H9 (cell line): Measurements from ENCODE around the gene EDIL3. TPM values are rescaled to one million over a fixed set of nuclear protein-coding genes. Genes with fewer than 3 reads are reported as not detected.

Source experiments
- DNase-seq: peaks from one replicate; pipeline ENCODE4 v3.0.0-alpha.2; 2017
- H2AFZ ChIP-seq: one replicate; pipeline ENCODE4 v1.6.1; 2013; ENCODE audit warnings: mild to moderate bottlenecking, low read length, control low read depth, moderate library complexity
- H2AK5ac ChIP-seq: 2 replicates; pipeline ENCODE4 v1.6.1; 2013; ENCODE audit warnings: low read length, control low read depth, mixed read lengths; ENCODE audit not compliant: insufficient read length
- H2BK120ac ChIP-seq: one replicate; pipeline ENCODE4 v1.6.1; 2013; ENCODE audit warnings: low read depth, mild to moderate bottlenecking, low read length, control low read depth, inconsistent platforms; ENCODE audit not compliant: poor library complexity, severe bottlenecking
- H2BK12ac ChIP-seq: 2 replicates; pipeline ENCODE4 v1.6.1; 2013; ENCODE audit warnings: low read length, control low read depth, mixed read lengths, low read depth; ENCODE audit not compliant: insufficient read length
- H2BK15ac ChIP-seq: 2 replicates; pipeline ENCODE4 v1.6.1; 2013; ENCODE audit warnings: low read depth, low read length, control low read depth
- H2BK20ac ChIP-seq: one replicate; pipeline ENCODE4 v1.6.1; 2013; ENCODE audit warnings: low read depth, mild to moderate bottlenecking, low read length, control low read depth, inconsistent platforms; ENCODE audit not compliant: poor library complexity, severe bottlenecking
- H2BK5ac ChIP-seq: 2 replicates; pipeline ENCODE4 v1.6.1; 2013; ENCODE audit warnings: low read length, control low read depth, mixed read lengths; ENCODE audit not compliant: insufficient read length
- H3K14ac ChIP-seq: 2 replicates; pipeline ENCODE4 v1.6.1; 2013; ENCODE audit warnings: low read length, control low read depth; ENCODE audit not compliant: insufficient read depth
- H3K18ac ChIP-seq: 2 replicates; pipeline ENCODE4 v1.6.1; 2013; ENCODE audit warnings: low read depth, mild to moderate bottlenecking, mixed read lengths, low read length, control low read depth; ENCODE audit not compliant: insufficient read length
- H3K23ac ChIP-seq: 2 replicates; pipeline ENCODE4 v1.6.1; 2013; ENCODE audit warnings: low read length, control low read depth, mixed read lengths, low read depth; ENCODE audit not compliant: insufficient read length
- H3K23me2 ChIP-seq: 2 replicates; pipeline ENCODE4 v1.6.1; 2013; ENCODE audit warnings: low read depth, mild to moderate bottlenecking, mixed read lengths, low read length, control low read depth; ENCODE audit not compliant: insufficient read length, poor library complexity, severe bottlenecking
- H3K27ac ChIP-seq: 2 replicates; pipeline ENCODE4 v1.5.1; 2013; ENCODE audit warnings: low read length, control low read depth, mixed read lengths, low read depth; ENCODE audit not compliant: insufficient read length
- H3K27me3 ChIP-seq: 2 replicates; pipeline ENCODE4 v1.6.1; 2013; ENCODE audit warnings: low read length, control low read depth, inconsistent platforms; ENCODE audit not compliant: insufficient read depth
- H3K4ac ChIP-seq: 2 replicates; pipeline ENCODE4 v1.6.1; 2013; ENCODE audit warnings: low read depth, mild to moderate bottlenecking, control low read depth, inconsistent platforms, low read length, moderate library complexity
- H3K4me1 ChIP-seq: 2 replicates; pipeline ENCODE4 v1.6.1; 2013; ENCODE audit warnings: low read length, control low read depth, inconsistent platforms; ENCODE audit not compliant: insufficient read depth
- H3K4me2 ChIP-seq: 2 replicates; pipeline ENCODE4 v1.6.1; 2013; ENCODE audit warnings: low read length, control low read depth, mixed read lengths; ENCODE audit not compliant: insufficient read length, insufficient read depth
- H3K56ac ChIP-seq: 2 replicates; pipeline ENCODE4 v1.6.1; 2013; ENCODE audit warnings: low read depth, mild to moderate bottlenecking, mixed read lengths, low read length, control low read depth; ENCODE audit not compliant: insufficient read length
- H3K79me1 ChIP-seq: 2 replicates; pipeline ENCODE4 v1.6.1; 2013; ENCODE audit warnings: low read depth, mild to moderate bottlenecking, moderate library complexity, low read length, control low read depth, inconsistent platforms; ENCODE audit not compliant: insufficient read depth, poor library complexity, severe bottlenecking
- H3K79me2 ChIP-seq: 2 replicates; pipeline ENCODE4 v1.6.1; 2013; ENCODE audit warnings: low read length, control low read depth, inconsistent platforms; ENCODE audit not compliant: insufficient read depth
- H3K9ac ChIP-seq: 2 replicates; pipeline ENCODE4 v1.6.1; 2013; ENCODE audit warnings: low read length, control low read depth, mixed read lengths; ENCODE audit not compliant: insufficient read length; ENCODE audit errors: extremely low read depth
- H3K9me3 ChIP-seq: one replicate; pipeline ENCODE4 v1.6.1; 2013; ENCODE audit warnings: low read depth, low read length, inconsistent platforms; ENCODE audit not compliant: control insufficient read depth
- H3T11ph ChIP-seq: one replicate; pipeline ENCODE4 v1.6.1; 2013; ENCODE audit warnings: mild to moderate bottlenecking, low read length, control low read depth, inconsistent platforms
- H4K20me1 ChIP-seq: one replicate; pipeline ENCODE4 v1.6.1; 2013; ENCODE audit not compliant: control insufficient read depth, insufficient read length, insufficient read depth
- H4K5ac ChIP-seq: 2 replicates; pipeline ENCODE4 v1.6.1; 2013; ENCODE audit warnings: low read depth, mild to moderate bottlenecking, mixed read lengths, low read length, control low read depth; ENCODE audit not compliant: insufficient read length
- H4K8ac ChIP-seq: replicated peaks from 2 replicates; pipeline ENCODE4 v1.6.1; 2013; ENCODE audit warnings: low read length, control low read depth, mixed read lengths, low read depth; ENCODE audit not compliant: insufficient read length
- H4K91ac ChIP-seq: 2 replicates; pipeline ENCODE4 v1.6.1; 2013; ENCODE audit warnings: low read depth, mild to moderate bottlenecking, moderate library complexity, mixed read lengths, low read length, control low read depth; ENCODE audit not compliant: insufficient read length
- H3K27ac Mint-ChIP-seq, 3 experiments: 2 replicates in 2 of 3; 3 replicates in 1 of 3; pipeline ENCODE4 v1.8.0; 2020 to 2021; ENCODE audit warnings: mixed read lengths in 3 of 3, mild to moderate bottlenecking in 1 of 3, moderate library complexity in 1 of 3
- H3K27me3 Mint-ChIP-seq: 2 replicates; pipeline ENCODE4 v1.8.0; 2021; ENCODE audit warnings: low read depth, mild to moderate bottlenecking, moderate library complexity, mixed read lengths
- H3K36me3 Mint-ChIP-seq, 3 experiments: 2 replicates in 2 of 3; 3 replicates in 1 of 3; pipeline ENCODE4 v1.8.0; 2020 to 2021; ENCODE audit warnings: low read depth in 3 of 3, mixed read lengths in 3 of 3; ENCODE audit not compliant: insufficient read depth in 1 of 3
- H3K4me1 Mint-ChIP-seq, 2 experiments: 2 replicates each; pipeline ENCODE4 v1.8.0; 2020; ENCODE audit warnings: mixed read lengths in 2 of 2
- H3K4me3 Mint-ChIP-seq, 2 experiments: 2 replicates in 1 of 2; 3 replicates in 1 of 2; pipeline ENCODE4 v1.8.0; 2020 to 2021; ENCODE audit warnings: mild to moderate bottlenecking in 2 of 2, mixed read lengths in 2 of 2, moderate library complexity in 1 of 2
- H3K9me3 Mint-ChIP-seq, 2 experiments: 2 replicates in 1 of 2; 3 replicates in 1 of 2; pipeline ENCODE4 v1.8.0; 2020; ENCODE audit warnings: mild to moderate bottlenecking in 2 of 2, mixed read lengths in 2 of 2, moderate library complexity in 1 of 2
- CTCF ChIP-seq: fragments of 200-600 bp; sonication (generic); conservative IDR thresholded peaks from 3 replicates; pipeline ENCODE4 v1.8.0; 2021; ENCODE audit warnings: antibody characterized with exemption, mild to moderate bottlenecking
- total RNA-seq: library from RNA; stranded (reverse); gene quantifications from 2 replicates; pipeline ENCODE4 v1.2.1, GENCODE V29; 2021

Gene EDIL3
- total RNA-seq, 1 experiment from 2014 or later: 61.9 TPM

- Histone ChIP-seq H2BK120ac (no peak overlapping the region), H3K4me1 (no peaks in the 10 kb centered on the region), H3K27me3 (no peaks in the 10 kb centered on the region), H2BK15ac (no peak overlapping the region), H2BK20ac (no peak overlapping the region), H2BK12ac (no peak overlapping the region), H4K5ac (no peak overlapping the region), H3K4me2 (no peak overlapping the region), H2BK5ac (no peak overlapping the region), H4K91ac (no peak overlapping the region), H2AFZ (no peak overlapping the region), H3K4ac (no peak overlapping the region), H3K18ac (no peak overlapping the region), H3K14ac (no peak overlapping the region), H3K27ac (no peak overlapping the region), H3K9ac (no peak overlapping the region), H4K20me1 (no peaks in the 10 kb centered on the region), H3K56ac (no peak overlapping the region), H3K9me3 (no peaks in the 10 kb centered on the region), H3K23ac (no peak overlapping the region), H2AK5ac (no peak overlapping the region), H4K8ac (no peak overlapping the region), H3T11ph (no peak overlapping the region), H3K79me1 (no peaks in the 10 kb centered on the region), H3K79me2 (no peaks in the 10 kb centered on the region), H3K23me2 (no peaks in the 10 kb centered on the region)
- H3K36me3 Mint-ChIP-seq: peaks cover 9 to 18% (median 9%) of the 10 kb centered on the region in 3 experiments
- DNase-seq: no peak
- peaks cover 7 to 15% of the 10 kb centered on the region in 2 experiments for H3K4me1 Mint-ChIP-seq
- no peak overlapping the region for H3K4me3 Mint-ChIP-seq
- no peaks in the 10 kb centered on the region for H3K27me3 Mint-ChIP-seq
- no peak overlapping the region for H3K27ac Mint-ChIP-seq
- H3K9me3 Mint-ChIP-seq: peaks cover 7 to 13% of the 10 kb centered on the region in 2 experiments; a peak in 4 of 5 replicates
- no peak for TF ChIP-seq CTCF
These were observed 352.4 kb downstream of the EDIL3 start for GRCh38 chr5:84032324-84032723.
